ENCODE data around the gene HOXC12.

HOXC12 gene

DNA sequence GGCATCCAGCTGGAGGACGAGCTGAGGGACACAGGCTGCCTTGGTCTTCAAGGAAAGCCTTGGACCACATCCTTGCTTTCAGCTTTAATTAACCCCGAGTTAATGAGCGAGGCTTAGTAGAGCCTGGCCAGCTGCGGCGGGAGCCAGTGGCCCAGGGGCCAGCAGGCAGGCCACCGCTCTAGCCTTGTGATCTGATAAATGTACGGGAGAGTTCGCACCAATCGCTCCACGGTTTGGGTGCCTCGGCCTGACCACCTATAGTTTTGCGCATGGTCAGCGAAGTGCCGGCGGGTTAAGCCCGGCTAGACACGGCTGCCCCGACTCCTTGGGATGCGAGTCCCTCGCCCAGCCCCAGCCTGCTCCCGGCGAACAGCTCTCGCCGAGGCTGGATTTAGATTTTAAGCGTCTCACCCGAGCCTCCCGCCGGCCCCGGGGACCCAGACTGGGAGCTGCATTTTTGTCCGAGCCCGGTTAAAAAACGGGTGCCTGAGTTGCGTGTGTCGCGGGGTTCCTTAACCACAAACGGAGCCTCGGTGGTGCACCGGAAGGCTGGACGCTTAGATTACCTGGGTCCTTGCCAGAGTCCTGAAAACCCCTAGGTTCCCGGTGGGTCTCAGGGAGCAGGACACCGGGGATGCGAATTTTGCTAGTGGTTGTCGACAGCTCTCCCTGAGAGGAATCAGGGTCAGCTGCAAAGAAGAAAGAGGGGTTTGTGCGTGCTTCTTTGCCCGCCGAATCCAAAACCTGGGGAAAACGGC, 2.9 kb upstream of the HOXC12 start:
- Histone ChIP-seq H3K4me1 (no peaks in the 10 kb centered on the region; the same call in 1 of the 2 replicates), H3K4me3 (ENCODE audit: low read depth, low read length) (no peak overlapping the region), H3K36me3 (no peaks in the 10 kb centered on the region), H3K9me3 (no peaks in the 10 kb centered on the region), H3K27me3 (peaks cover 100% of the 10 kb centered on the region)
- TF ChIP-seq, protein P1, sequence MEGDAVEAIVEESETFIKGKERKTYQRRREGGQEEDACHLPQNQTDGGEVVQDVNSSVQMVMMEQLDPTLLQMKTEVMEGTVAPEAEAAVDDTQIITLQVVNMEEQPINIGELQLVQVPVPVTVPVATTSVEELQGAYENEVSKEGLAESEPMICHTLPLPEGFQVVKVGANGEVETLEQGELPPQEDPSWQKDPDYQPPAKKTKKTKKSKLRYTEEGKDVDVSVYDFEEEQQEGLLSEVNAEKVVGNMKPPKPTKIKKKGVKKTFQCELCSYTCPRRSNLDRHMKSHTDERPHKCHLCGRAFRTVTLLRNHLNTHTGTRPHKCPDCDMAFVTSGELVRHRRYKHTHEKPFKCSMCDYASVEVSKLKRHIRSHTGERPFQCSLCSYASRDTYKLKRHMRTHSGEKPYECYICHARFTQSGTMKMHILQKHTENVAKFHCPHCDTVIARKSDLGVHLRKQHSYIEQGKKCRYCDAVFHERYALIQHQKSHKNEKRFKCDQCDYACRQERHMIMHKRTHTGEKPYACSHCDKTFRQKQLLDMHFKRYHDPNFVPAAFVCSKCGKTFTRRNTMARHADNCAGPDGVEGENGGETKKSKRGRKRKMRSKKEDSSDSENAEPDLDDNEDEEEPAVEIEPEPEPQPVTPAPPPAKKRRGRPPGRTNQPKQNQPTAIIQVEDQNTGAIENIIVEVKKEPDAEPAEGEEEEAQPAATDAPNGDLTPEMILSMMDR (IDR thresholded peaks at IDR 0.05; ENCODE audit: low read depth, low read length), result no peak
- DNase-seq, result no peak

DNA sequence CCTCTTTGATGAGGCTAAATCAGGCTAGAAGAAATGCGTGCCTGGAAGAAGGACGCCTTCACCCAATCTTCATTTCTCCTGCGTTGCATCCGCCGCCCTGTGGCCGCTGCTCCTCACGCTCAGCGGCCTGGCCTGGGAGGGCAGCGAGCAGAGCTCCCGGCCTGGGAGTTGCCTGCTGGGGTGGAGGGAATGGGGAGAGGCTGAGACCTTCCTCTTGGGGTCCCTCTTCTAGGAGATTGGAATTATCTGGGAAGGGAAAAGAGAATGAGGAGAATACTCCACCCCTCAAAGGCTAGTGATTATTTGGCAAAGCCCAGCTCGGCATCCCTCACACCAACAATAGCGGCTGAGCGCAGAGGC, 2.4 kb upstream of the HOXC12 start:
- Histone ChIP-seq H3K27me3 (peaks cover 100% of the 10 kb centered on the region), H3K9me3 (no peaks in the 10 kb centered on the region), H3K4me1 (no peaks in the 10 kb centered on the region; the same call in 1 of the 2 replicates), H3K4me3 (ENCODE audit: low read depth, low read length) (no peak overlapping the region), H3K36me3 (no peaks in the 10 kb centered on the region)
- DNase-seq, result no peak
- TF ChIP-seq, protein P1 (IDR thresholded peaks at IDR 0.05; ENCODE audit: low read depth, low read length), result no peak; the same call in 1 of the 2 replicates

GRCh38 chr12:53952871-53953734, 1.6 kb upstream of the HOXC12 start:
- Histone ChIP-seq H3K4me3 (ENCODE audit: low read depth, low read length) (no peak overlapping the region), H3K36me3 (no peaks in the 10 kb centered on the region), H3K27me3 (peaks cover 100% of the 10 kb centered on the region), H3K9me3 (no peaks in the 10 kb centered on the region), H3K4me1 (no peaks in the 10 kb centered on the region; the same call in 1 of the 2 replicates)
- no peak for DNase-seq
- TF ChIP-seq, protein P1 (IDR thresholded peaks at IDR 0.05; ENCODE audit: low read depth, low read length), result no peak

DNA sequence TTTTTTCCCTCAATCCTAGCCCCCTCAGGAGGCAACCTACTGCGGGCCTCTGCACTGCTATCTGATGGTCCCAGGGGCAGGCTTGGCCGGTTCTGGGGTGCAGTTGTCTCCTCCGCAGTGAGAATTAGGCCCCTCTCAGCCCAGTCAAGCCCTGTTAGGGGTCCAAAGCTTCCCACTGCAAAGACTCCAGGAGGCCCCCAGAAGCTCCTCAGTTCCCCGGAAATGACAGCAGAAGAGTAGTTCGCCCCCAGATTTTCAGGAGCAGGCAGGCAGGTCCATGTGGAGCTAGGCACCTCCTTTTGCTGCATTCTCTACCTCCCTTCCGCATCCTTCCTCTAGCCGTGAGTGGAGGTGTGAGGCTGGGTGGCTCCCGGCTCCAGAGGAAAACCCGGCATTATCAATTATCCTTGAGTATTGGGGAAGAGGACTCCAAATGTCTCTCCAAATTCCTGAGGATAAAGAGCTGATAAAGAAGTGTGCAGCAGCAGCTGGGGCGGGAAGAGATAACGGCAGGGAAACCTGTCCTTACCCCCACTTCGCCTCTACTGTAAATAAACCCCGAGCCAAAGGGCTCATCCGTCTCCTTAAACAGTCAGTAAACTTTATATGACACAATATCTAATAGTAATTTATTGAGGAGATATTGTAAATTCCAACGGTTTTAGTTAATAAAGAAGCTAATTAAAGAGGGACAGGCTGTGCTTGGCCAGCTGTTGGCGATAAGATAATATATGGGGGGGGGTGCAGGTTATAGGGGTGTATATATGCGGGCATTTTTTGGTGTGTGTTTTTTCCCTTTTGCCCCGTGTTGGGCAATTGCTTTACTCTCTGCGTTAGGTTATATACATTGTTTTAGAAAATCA, 641 bp upstream of the HOXC12 start:
- Histone ChIP-seq H3K36me3 (no peaks in the 10 kb centered on the region), H3K4me3 (ENCODE audit: low read depth, low read length) (no peak overlapping the region), H3K9me3 (no peaks in the 10 kb centered on the region), H3K27me3 (peaks cover 100% of the 10 kb centered on the region), H3K4me1 (no peaks in the 10 kb centered on the region; the same call in 1 of the 2 replicates)
- TF ChIP-seq, protein P1 (IDR thresholded peaks at IDR 0.05; ENCODE audit: low read depth, low read length), result no peak
- DNase-seq, result no peak

- DNase-seq, result no peak
- Histone ChIP-seq H3K4me1 (no peaks in the 10 kb centered on the region; the same call in 1 of the 2 replicates), H3K9me3 (no peaks in the 10 kb centered on the region), H3K27me3 (peaks cover 100% of the 10 kb centered on the region), H3K4me3 (ENCODE audit: low read depth, low read length) (no peak overlapping the region), H3K36me3 (no peaks in the 10 kb centered on the region)
- TF ChIP-seq, protein P1 (IDR thresholded peaks at IDR 0.05; ENCODE audit: low read depth, low read length), result no peak
Observed at GRCh38 chr12:53955036-53955775, 503 bp downstream of the HOXC12 start.
